Stomach (tissue), 4 donors: ENCODE data around the gene PPP2R5B.

ENCODE experiments used
- EP300 ChIP-seq: sonication (generic); formaldehyde crosslinking; IDR thresholded peaks from one replicate; pipeline ENCODE4 v1.6.1; 2017; ENCODE audit warnings: antibody characterized with exemption
- POLR2A ChIP-seq, 4 donors: fragments of 450-650 bp; IDR thresholded peaks; one replicate each; pipeline ENCODE4 v1.6.1; 2016; ENCODE audit warnings: antibody characterized with exemption in 4 of 4, control low read depth in 2 of 4, mild to moderate bottlenecking in 1 of 4, moderate library complexity in 1 of 4
- TF ChIP-seq, protein P1 (sequence below), 7 experiments: fragments of 450-650 bp in 4 of 7; fragments of 200-600 bp in 3 of 7; sonication (generic) in 3 of 7; IDR thresholded peaks; one replicate each; pipeline ENCODE4 v1.5.1; 2016 to 2019; ENCODE audit warnings: antibody characterized with exemption in 7 of 7, control low read depth in 2 of 7, mild to moderate bottlenecking in 1 of 7

GRCh38 chr11:64926689-64927088 lies 2.2 kb downstream of the PPP2R5B start:
- TF ChIP-seq, protein P1, sequence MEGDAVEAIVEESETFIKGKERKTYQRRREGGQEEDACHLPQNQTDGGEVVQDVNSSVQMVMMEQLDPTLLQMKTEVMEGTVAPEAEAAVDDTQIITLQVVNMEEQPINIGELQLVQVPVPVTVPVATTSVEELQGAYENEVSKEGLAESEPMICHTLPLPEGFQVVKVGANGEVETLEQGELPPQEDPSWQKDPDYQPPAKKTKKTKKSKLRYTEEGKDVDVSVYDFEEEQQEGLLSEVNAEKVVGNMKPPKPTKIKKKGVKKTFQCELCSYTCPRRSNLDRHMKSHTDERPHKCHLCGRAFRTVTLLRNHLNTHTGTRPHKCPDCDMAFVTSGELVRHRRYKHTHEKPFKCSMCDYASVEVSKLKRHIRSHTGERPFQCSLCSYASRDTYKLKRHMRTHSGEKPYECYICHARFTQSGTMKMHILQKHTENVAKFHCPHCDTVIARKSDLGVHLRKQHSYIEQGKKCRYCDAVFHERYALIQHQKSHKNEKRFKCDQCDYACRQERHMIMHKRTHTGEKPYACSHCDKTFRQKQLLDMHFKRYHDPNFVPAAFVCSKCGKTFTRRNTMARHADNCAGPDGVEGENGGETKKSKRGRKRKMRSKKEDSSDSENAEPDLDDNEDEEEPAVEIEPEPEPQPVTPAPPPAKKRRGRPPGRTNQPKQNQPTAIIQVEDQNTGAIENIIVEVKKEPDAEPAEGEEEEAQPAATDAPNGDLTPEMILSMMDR (IDR thresholded peaks at IDR 0.05) = no peak
- TF ChIP-seq EP300 = no peak
- TF ChIP-seq POLR2A (IDR thresholded peaks at IDR 0.05) = no peak
